Stomach (tissue), 9 donors: ENCODE results near the gene TBC1D32. TPM values are rescaled to one million over a fixed set of nuclear protein-coding genes. Genes with fewer than 3 reads are reported as not detected.
"Not testable (repeated sequence)": the region's sequence is repeated elsewhere in the genome, so short reads cannot be mapped to it uniquely, and the experiment has no call there.

Source experiments
- DNase-seq, 2 donors: peaks; one replicate each; pipeline versions ENCODE4 v3.0.0 to v3.0.0-alpha.2; 2013 to 2019
- H3K27ac ChIP-seq, 5 donors: fragments of 200-600 bp in 4 of 5; sonication (generic) in 4 of 5; one replicate each; pipeline ENCODE4 v1.5.1; 2013 to 2019; ENCODE audit warnings: mild to moderate bottlenecking in 1 of 5, moderate library complexity in 1 of 5
- H3K27me3 ChIP-seq, 3 donors: fragments of 200-600 bp; sonication (generic); one replicate each; pipeline ENCODE4 v1.5.1; 2017 to 2019; ENCODE audit warnings: mixed run types in 1 of 3
- H3K36me3 ChIP-seq, 4 donors: fragments of 200-600 bp; sonication (generic); 1 replicate in 3 of 4; 2 replicates in 1 of 4; pipeline ENCODE4 v1.5.1; 2016 to 2019
- H3K4me1 ChIP-seq, 4 donors: fragments of 200-600 bp; sonication (generic); one replicate each; pipeline ENCODE4 v1.5.1; 2016 to 2019
- H3K4me3 ChIP-seq, 4 donors: fragments of 200-600 bp; sonication (generic) in 3 of 4; one replicate each; pipeline ENCODE4 v1.5.1; 2016 to 2019; ENCODE audit warnings: mild to moderate bottlenecking in 1 of 4
- H3K9me3 ChIP-seq, 4 donors: fragments of 200-600 bp; sonication (generic); one replicate each; pipeline ENCODE4 v1.5.1; 2016 to 2019
- CTCF ChIP-seq, 7 experiments: fragments of 450-650 bp in 4 of 7; fragments of 200-600 bp in 3 of 7; sonication (generic) in 3 of 7; IDR thresholded peaks; one replicate each; pipeline ENCODE4 v1.5.1; 2016 to 2019; ENCODE audit warnings: antibody characterized with exemption in 7 of 7, control low read depth in 2 of 7, mild to moderate bottlenecking in 1 of 7
- EP300 ChIP-seq: sonication (generic); formaldehyde crosslinking; IDR thresholded peaks from one replicate; pipeline ENCODE4 v1.6.1; 2017; ENCODE audit warnings: antibody characterized with exemption
- POLR2A ChIP-seq, 4 donors: fragments of 450-650 bp; IDR thresholded peaks; one replicate each; pipeline ENCODE4 v1.6.1; 2016; ENCODE audit warnings: antibody characterized with exemption in 4 of 4, control low read depth in 2 of 4, mild to moderate bottlenecking in 1 of 4, moderate library complexity in 1 of 4
- POLR2AphosphoS5 ChIP-seq, 3 donors: sonication (generic); formaldehyde crosslinking; IDR thresholded peaks; one replicate each; pipeline ENCODE4 v1.6.1; 2016; ENCODE audit warnings: antibody characterized with exemption in 3 of 3
- WGBS, 5 donors: extraction: QIAGEN DNeasy Blood & Tissue Kit in 3 of 5; methylation state at CpG; one replicate each; pipeline versions ENCODE4 v1.1.5 to v1.1.7; 2013 to 2018; 5-methylcytosine and 5-hydroxymethylcytosine counted together
- intact Hi-C: fragments of 100-400 bp; cut with DNase I; formaldehyde crosslinking; loops from one replicate; pipeline ENCODE4 v1.15.1; 2023; ENCODE audit warnings: low total_unique reads
- polyA plus RNA-seq, 3 donors: library from polyadenylated mRNA; stranded (reverse); fragments of 200-250 nt; gene quantifications; one replicate each; pipeline ENCODE4 v1.2.3, GENCODE V29; 2013
- total RNA-seq, 5 donors: library from RNA; depleted of rRNA; stranded (reverse); fragments of >200 nt; gene quantifications; one replicate each; pipeline versions ENCODE4 v1.1.0 to v1.2.3, GENCODE V29; 2014 to 2016
- donor health status: healthy with polysubstance abuse.
- donor health status: Bipolar disorder and iron deficiency.
- donor health status: healthy.

TBC1D32 gene
- total and polyA plus RNA-seq, 8 donors = 0.46 to 38.2 (median 1.8) TPM

GRCh38 chr6:121335087-121336008 is 1.1 kb upstream of the TBC1D32 start:
- intact Hi-C loops = no loop called here
- TF ChIP-seq EP300 = no peak
- no peak for TF ChIP-seq POLR2AphosphoS5 (IDR thresholded peaks at IDR 0.05)
- no peak for TF ChIP-seq CTCF (IDR thresholded peaks at IDR 0.05)
- no peak for TF ChIP-seq POLR2A (IDR thresholded peaks at IDR 0.05)
- peak overlapping the region; percentile 54 to 70 (median 61) for H3K4me3 ChIP-seq
- no peaks in the 10 kb centered on the region for H3K27me3 ChIP-seq
- H3K9me3 ChIP-seq = no peaks in the 10 kb centered on the region
- no peaks in the 10 kb centered on the region for H3K36me3 ChIP-seq
- WGBS, 5 donors = 54 to 64% (median 58%) methylated on average over 13 of the region's 13 CpGs
- no peak for DNase-seq
- peaks cover 6 to 17% (median 7%) of the 10 kb centered on the region in 4 donors for H3K4me1 ChIP-seq
- peak overlapping the region; percentile 92 to 99 (median 97) for H3K27ac ChIP-seq

- H3K27me3 ChIP-seq, H3K9me3 ChIP-seq, intact Hi-C loops, DNase-seq, H3K36me3 ChIP-seq: not testable (repeated sequence)
- 93 to 96% (median 95%) methylated on average over 28 of the region's 28 CpGs for WGBS, 5 donors
- peak overlapping the region in 3 of 5 donors; percentile 96 to 99 (median 97) for H3K27ac ChIP-seq
- H3K4me3 ChIP-seq = peak overlapping the region in 3 of 4 donors; percentile 54 to 67 (median 55)
- H3K4me1 ChIP-seq = peaks cover 6 to 17% (median 7%) of the 10 kb centered on the region in 4 donors
Observed at GRCh38 chr6:121333694-121334093, 586 bp downstream of the TBC1D32 start.

- Histone ChIP-seq H3K4me3 (peak overlapping the region in 1 of 4 donors; percentile 55), H3K27me3 (no peaks in the 10 kb centered on the region), H3K36me3 (no peaks in the 10 kb centered on the region), H3K4me1 (peaks cover 6 to 17% (median 7%) of the 10 kb centered on the region in 4 donors), H3K27ac (no peak overlapping the region), H3K9me3 (no peaks in the 10 kb centered on the region)
- no peak for DNase-seq
- TF ChIP-seq EP300 (no peak), POLR2AphosphoS5 (IDR thresholded peaks at IDR 0.05) (no peak), CTCF (IDR thresholded peaks at IDR 0.05) (no peak), POLR2A (IDR thresholded peaks at IDR 0.05) (no peak)
- intact Hi-C loops = no loop called here
- 94 to 96% (median 94%) methylated on average over 4 of the region's 4 CpGs for WGBS, 5 donors
Observed at GRCh38 chr6:121333196-121333595, 1.1 kb downstream of the TBC1D32 start.

- H3K4me1 ChIP-seq = peaks cover 6 to 14% (median 7%) of the 10 kb centered on the region in 4 donors
- H3K27ac ChIP-seq = no peak overlapping the region
- intact Hi-C loops = no loop called here
- no peaks in the 10 kb centered on the region for H3K9me3 ChIP-seq
- no peak overlapping the region for H3K4me3 ChIP-seq
- WGBS, 5 donors = 66 to 85% (median 79%) methylated on average over 2 of the region's 2 CpGs
- TF ChIP-seq CTCF (IDR thresholded peaks at IDR 0.05) (no peak), EP300 (no peak), POLR2A (IDR thresholded peaks at IDR 0.05) (no peak), POLR2AphosphoS5 (IDR thresholded peaks at IDR 0.05) (no peak)
- no peak for DNase-seq
- no peaks in the 10 kb centered on the region for H3K27me3 ChIP-seq
- H3K36me3 ChIP-seq = no peaks in the 10 kb centered on the region
Observed at GRCh38 chr6:121330516-121330915, 3.8 kb downstream of the TBC1D32 start.

- DNase-seq = no peak
- peaks cover 0 to 11% (median 6%) of the 10 kb centered on the region in 4 donors for H3K36me3 ChIP-seq
- TF ChIP-seq CTCF (IDR thresholded peaks at IDR 0.05) (no peak), POLR2A (IDR thresholded peaks at IDR 0.05) (no peak), POLR2AphosphoS5 (IDR thresholded peaks at IDR 0.05) (no peak), EP300 (no peak)
- no peak overlapping the region for H3K27ac ChIP-seq
- no peaks in the 10 kb centered on the region for H3K4me1 ChIP-seq
- no peaks in the 10 kb centered on the region for H3K27me3 ChIP-seq
- WGBS, 5 donors = 77 to 83% (median 80%) methylated on average over 4 of the region's 4 CpGs
- intact Hi-C loops = no loop called here
- H3K9me3 ChIP-seq = no peaks in the 10 kb centered on the region
- no peak overlapping the region for H3K4me3 ChIP-seq
Observed at GRCh38 chr6:121321282-121321681, 13.0 kb downstream of the TBC1D32 start.
